Stimulated activated CD8-positive, alpha-beta memory T cell treated with anti-CD3 and anti-CD28 coated beads, Interleukin-15, amount 100 ng/mL, for 4 hours (primary cell): Measurements from ENCODE around the gene CD247.

Source experiments
- DNase-seq, 2 donors: peaks; one replicate each; pipeline ENCODE4 v3.0.0-alpha.2; 2020; ENCODE audit warnings: low read depth in 2 of 2

CD247 gene

GRCh38 chr1:167413328-167413727 is 105.0 kb downstream of the CD247 start:
- no peak for DNase-seq

- no peak for DNase-seq
These were observed 105.4 kb downstream of the CD247 start for GRCh38 chr1:167412920-167413319.

GRCh38 chr1:167412072-167412471 is 106.3 kb downstream of the CD247 start:
- no peak for DNase-seq

GRCh38 chr1:167409183-167409582 is 109.1 kb downstream of the CD247 start:
- DNase-seq, result no peak

GRCh38 chr1:167408355-167408754 is 110.0 kb downstream of the CD247 start:
- DNase-seq, result no peak

GRCh38 chr1:167404908-167405307 is 113.4 kb downstream of the CD247 start:
- DNase-seq, result no peak

GRCh38 chr1:167404161-167404888 is 114.0 kb downstream of the CD247 start:
- DNase-seq, result no peak

GRCh38 chr1:167401260-167401873 is 117.0 kb downstream of the CD247 start:
- peak; percentile 12 to 19 for DNase-seq

GRCh38 chr1:167400359-167400953 is 117.9 kb downstream of the CD247 start:
- DNase-seq, result no peak

GRCh38 chr1:167392200-167392696 is 126.1 kb downstream of the CD247 start:
- no peak for DNase-seq

GRCh38 chr1:167388976-167389375 is 129.4 kb downstream of the CD247 start:
- DNase-seq, result no peak

- DNase-seq, result no peak
These were observed 130.9 kb downstream of the CD247 start for GRCh38 chr1:167387251-167387910.
